NCI-H1417 treated with DMSO at 0.1 percent for 48 hours (cell line): ENCODE measurements around the gene DCXR.

ENCODE experiments used
- DNase-seq: peaks from one replicate; lab custom pipeline; 2025; lab: John Stamatoyannopoulos, UW

Gene DCXR

GRCh38 chr17:82011617-82012187, 25.8 kb downstream of the DCXR start:
- DNase-seq, result no peak

GRCh38 chr17:82010575-82011525, 26.6 kb downstream of the DCXR start:
- no peak for DNase-seq

GRCh38 chr17:82009413-82009812, 28.1 kb downstream of the DCXR start:
- DNase-seq, result no peak

DNA sequence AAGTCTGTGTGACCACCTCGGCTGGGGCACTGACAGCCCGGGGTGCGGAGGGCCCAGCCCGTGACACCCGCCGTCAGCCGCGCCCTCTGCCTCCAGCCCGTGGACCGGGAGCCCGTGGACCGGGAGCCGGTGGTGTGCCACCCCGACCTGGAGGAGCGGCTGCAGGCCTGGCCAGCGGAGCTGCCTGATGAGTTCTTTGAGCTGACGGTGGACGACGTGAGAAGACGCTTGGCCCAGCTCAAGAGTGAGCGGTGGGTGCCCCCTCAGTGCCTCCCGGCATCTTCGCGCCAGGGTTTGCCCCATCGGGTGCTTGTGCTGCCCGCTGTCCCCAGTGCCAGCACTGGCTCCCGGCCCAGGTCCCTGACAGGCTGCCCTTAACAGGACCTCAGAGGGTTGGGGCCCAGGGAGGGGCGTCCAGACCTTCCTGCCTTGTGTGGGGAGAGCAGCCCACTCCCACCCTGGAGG, 28.5 kb downstream of the DCXR start:
- no peak for DNase-seq

DNA sequence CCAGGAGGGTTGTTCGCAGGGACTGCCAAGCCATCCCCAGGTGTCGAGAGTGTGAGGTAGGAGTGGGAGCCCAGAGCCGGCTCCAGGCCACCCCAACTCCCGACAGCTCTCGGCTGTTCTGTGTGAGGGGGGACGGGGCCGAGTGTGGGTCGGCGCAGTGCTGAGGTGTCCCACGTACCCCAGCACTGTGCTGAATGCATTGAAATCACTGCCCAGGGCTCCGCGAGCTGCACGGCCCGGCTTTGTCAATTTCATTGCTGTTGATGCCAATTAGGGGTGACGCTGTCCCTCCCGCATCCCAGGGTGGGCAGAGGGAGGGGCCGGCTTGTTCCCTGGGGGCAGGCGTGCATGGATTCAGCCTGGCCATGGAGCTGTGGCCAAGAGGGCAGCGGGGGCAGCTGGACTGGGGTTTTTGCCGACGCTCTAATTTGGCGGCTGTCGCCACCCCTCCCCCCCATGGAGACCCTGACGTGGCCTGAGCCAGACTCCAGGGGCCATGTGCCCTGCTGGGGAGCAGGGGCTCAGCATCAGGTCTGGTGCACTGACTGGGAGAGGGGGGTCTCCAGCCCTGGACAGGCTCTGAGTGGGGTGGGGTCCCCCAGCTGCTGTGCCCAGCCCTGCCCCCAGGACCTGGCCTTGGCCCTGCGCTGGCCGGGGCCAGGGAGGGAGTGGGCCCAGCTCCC, 29.1 kb downstream of the DCXR start:
- DNase-seq, result no peak

GRCh38 chr17:82007495-82008257, 29.8 kb downstream of the DCXR start:
- DNase-seq, result no peak

- DNase-seq, result no peak
Measured at GRCh38 chr17:82007228-82007494, 30.3 kb downstream of the DCXR start.

GRCh38 chr17:82006468-82007227, 30.8 kb downstream of the DCXR start:
- DNase-seq, result no peak

DNA sequence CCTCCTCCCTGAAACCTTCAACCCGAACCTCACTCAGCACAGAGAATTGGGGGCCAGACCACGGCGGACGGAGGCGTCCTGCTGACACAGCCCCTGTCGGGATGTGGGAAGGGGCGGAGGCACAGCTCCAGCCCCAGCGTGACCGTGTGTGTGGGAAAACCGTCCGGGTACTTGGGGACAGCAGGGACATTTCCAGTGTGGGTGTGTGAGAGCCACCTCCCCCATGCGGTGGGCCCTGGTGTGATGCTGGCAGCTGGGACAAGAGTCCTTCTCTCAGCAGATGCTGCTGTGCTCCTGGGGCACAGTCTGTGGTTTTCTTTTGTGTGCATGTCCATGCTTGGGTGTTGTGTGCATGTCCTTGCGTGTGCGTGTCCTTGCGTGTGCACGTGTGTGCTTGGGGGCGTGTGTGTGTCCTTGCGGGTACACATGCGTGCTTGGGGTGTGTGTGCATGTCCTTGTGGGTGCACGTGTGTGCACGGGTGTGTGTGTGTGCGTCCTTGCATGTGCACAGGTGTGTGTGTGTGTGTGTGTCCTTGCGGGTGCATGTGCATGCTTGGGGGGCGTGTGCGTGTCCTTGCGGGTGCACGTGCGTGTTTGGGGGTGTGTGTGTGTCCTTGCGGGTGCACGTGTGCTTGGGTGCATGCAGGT, 31.7 kb downstream of the DCXR start:
- no peak for DNase-seq

GRCh38 chr17:82004517-82005455, 32.7 kb downstream of the DCXR start:
- no peak for DNase-seq

GRCh38 chr17:82003411-82004381, 33.8 kb downstream of the DCXR start:
- DNase-seq, result no peak

GRCh38 chr17:82001571-82002056, 35.9 kb downstream of the DCXR start:
- DNase-seq, result no peak

GRCh38 chr17:82000803-82001570, 36.5 kb downstream of the DCXR start:
- DNase-seq, result no peak

DNA sequence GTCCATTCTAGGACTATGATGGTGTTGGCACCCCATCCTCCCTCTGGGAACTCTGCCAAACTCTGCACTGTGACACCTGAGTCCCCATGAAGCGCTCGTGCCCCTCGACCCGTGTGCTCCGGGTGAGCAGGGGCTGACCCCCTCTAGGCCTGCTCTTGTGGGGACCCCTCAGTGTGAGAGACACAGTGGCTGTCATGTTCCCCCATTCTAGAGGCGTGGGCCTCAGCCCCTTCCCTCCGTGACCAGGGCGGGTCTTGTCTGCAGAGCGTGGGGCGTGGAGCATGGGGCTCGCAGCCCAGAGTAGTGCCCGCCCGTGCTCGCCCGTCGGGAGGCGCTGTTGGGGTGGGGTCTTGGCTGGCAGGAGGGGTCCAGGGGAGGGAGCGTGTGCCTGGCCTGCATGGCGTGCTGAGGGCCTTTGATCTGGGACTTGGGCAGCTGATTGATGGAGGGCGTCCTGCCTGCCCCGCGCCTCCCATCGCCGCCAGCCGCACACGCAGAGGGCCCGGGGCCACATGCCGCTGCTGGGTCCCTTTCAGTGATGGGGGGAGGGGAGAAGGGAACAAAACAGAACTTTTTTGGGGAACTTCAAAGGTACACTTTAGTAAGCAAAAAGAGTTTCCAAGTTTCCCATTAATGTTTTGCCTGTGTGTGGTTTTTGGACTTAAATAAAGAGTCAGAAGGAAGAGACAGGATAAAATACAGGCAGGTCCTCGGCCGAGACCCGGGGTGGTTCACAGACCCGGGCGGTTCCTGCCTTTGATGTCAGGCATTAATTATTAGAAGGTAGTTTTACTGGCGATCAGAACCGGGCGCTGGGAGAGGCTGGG, 37.3 kb downstream of the DCXR start:
- no peak for DNase-seq

GRCh38 chr17:81999587-81999975, 37.9 kb downstream of the DCXR start:
- no peak for DNase-seq

- no peak for DNase-seq
Measured at GRCh38 chr17:81998691-81999438, 38.6 kb downstream of the DCXR start.
